CD4-positive, alpha-beta T cell treated with Interleukin-2 at 100 ng/mL for 4 hours (primary cell): ENCODE measurements around the gene COX4I2.
"Not testable (repeated sequence)": the region's sequence is repeated elsewhere in the genome, so short reads cannot be mapped to it uniquely, and the experiment has no call there.

ENCODE experiments used
- DNase-seq: peaks from one replicate; pipeline ENCODE4 v3.0.0-alpha.2; 2020; ENCODE audit warnings: low spot score

Gene COX4I2

GRCh38 chr20:31607640-31608250 lies 30.0 kb upstream of the COX4I2 start:
- no peak for DNase-seq

GRCh38 chr20:31608251-31608945 lies 29.3 kb upstream of the COX4I2 start:
- DNase-seq, result no peak

- DNase-seq, result not testable (repeated sequence)
Measured at GRCh38 chr20:31612271-31612640, 25.5 kb upstream of the COX4I2 start.

- DNase-seq, result no peak
Measured at GRCh38 chr20:31615416-31615815, 22.3 kb upstream of the COX4I2 start.

- DNase-seq, result no peak
Measured at GRCh38 chr20:31617432-31618104, 20.1 kb upstream of the COX4I2 start.

GRCh38 chr20:31620246-31620645 lies 17.5 kb upstream of the COX4I2 start:
- no peak for DNase-seq

- not testable (repeated sequence) for DNase-seq
Measured at GRCh38 chr20:31623123-31623505, 14.6 kb upstream of the COX4I2 start.

- not testable (repeated sequence) for DNase-seq
Measured at GRCh38 chr20:31626534-31626933, 11.2 kb upstream of the COX4I2 start.

GRCh38 chr20:31628057-31628456 lies 9.7 kb upstream of the COX4I2 start:
- DNase-seq, result not testable (repeated sequence)

GRCh38 chr20:31630187-31630790 lies 7.4 kb upstream of the COX4I2 start:
- DNase-seq, result no peak

- DNase-seq, result no peak
Measured at GRCh38 chr20:31632548-31633338, 5.0 kb upstream of the COX4I2 start.

- DNase-seq, result no peak
Measured at GRCh38 chr20:31633339-31633914, 4.3 kb upstream of the COX4I2 start.

GRCh38 chr20:31638317-31638716 lies 605 bp downstream of the COX4I2 start:
- DNase-seq, result no peak

GRCh38 chr20:31638816-31639215 lies 1.1 kb downstream of the COX4I2 start:
- no peak for DNase-seq

GRCh38 chr20:31640259-31640658 lies 2.5 kb downstream of the COX4I2 start:
- DNase-seq, result no peak

GRCh38 chr20:31641391-31641790 lies 3.7 kb downstream of the COX4I2 start:
- DNase-seq, result no peak

- no peak for DNase-seq
Measured at GRCh38 chr20:31642837-31643236, 5.1 kb downstream of the COX4I2 start.

- no peak for DNase-seq
Measured at GRCh38 chr20:31643522-31643921, 5.8 kb downstream of the COX4I2 start.

- DNase-seq, result no peak
Measured at GRCh38 chr20:31644701-31645100, 7.0 kb downstream of the COX4I2 start.

- DNase-seq, result not testable (repeated sequence)
Measured at GRCh38 chr20:31648104-31648503, 10.4 kb downstream of the COX4I2 start.

- no peak for DNase-seq
Measured at GRCh38 chr20:31652917-31653396, 15.2 kb downstream of the COX4I2 start.

GRCh38 chr20:31653561-31653960 lies 15.8 kb downstream of the COX4I2 start:
- DNase-seq, result no peak
